MG63 (cell line): ENCODE measurements around the gene PRKCE. TPM values are rescaled to one million over a fixed set of nuclear protein-coding genes. Genes with fewer than 3 reads are reported as not detected.
A peak's percentile ranks its signal among the peaks of the same experiment; 100 is the strongest.
"Not testable (repeated sequence)": the region's sequence is repeated elsewhere in the genome, so short reads cannot be mapped to it uniquely, and the experiment has no call there.

Source experiments
- DNase-seq: peaks from one replicate; pipeline ENCODE4 v3.0.0-alpha.2; 2020
- H3K27me3 ChIP-seq: fragments of 250-450 bp; sonication (Bioruptor Pico); 2 replicates; pipeline ENCODE4 v1.5.1; 2020; ENCODE audit warnings: mild to moderate bottlenecking, moderate library complexity
- H3K36me3 ChIP-seq: fragments of 250-450 bp; sonication (Bioruptor Pico); 2 replicates; pipeline ENCODE4 v1.5.1; 2020; ENCODE audit warnings: mild to moderate bottlenecking, moderate library complexity
- H3K4me3 ChIP-seq: fragments of 250-450 bp; sonication (Bioruptor Pico); 2 replicates; pipeline ENCODE4 v1.5.1; 2020; ENCODE audit warnings: mild to moderate bottlenecking, moderate library complexity
- H3K9me3 ChIP-seq: fragments of 250-450 bp; sonication (Bioruptor Pico); 2 replicates; pipeline ENCODE4 v1.5.1; 2020; ENCODE audit warnings: mild to moderate bottlenecking, moderate library complexity
- total RNA-seq: library from RNA; depleted of rRNA; stranded (reverse); fragments of >200 nt; shearing (Covaris generic); gene quantifications from 2 replicates; pipeline ENCODE4 v1.2.3, GENCODE V29; 2014; ENCODE audit warnings: low replicate concordance

The PRKCE gene
- total RNA-seq, 1 experiment from 2014 or later, result 16.9 TPM

DNA sequence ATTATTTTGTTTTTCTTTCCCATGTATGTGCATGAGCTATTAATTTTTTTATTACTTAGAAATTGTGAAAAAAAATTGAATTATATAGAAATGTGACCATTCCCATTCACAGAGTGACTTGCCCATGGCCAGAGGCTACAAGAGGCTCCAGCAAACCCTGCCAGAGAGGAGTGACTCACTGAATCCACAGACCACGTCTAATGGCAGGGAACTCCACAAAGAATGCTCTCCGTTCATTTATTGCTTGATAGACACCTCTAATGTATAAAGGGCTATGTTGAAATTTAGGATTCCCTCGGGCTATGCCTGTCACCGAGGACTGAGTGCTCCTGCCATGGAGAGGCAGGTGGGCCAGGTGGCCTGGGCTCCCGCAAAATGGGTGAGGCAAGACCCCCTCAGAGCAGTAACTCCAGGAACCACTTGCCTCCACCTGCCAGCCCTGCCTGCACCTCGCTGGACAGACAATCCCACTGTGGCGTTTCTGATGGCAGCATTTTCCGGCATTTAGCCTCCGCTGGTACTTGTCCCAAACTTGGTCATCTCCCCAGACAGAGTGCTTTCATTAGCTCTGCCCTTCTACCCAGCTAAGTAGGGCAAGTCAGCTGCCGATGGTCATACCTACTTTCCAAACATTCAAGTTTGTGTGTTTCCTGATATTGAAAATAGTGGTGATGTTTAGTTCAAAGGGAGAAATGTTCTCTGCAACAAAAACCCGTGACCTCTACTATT lies 200.3 kb downstream of the PRKCE start:
- no peak overlapping the region for H3K4me3 ChIP-seq
- H3K27me3 ChIP-seq, result no peaks in the 10 kb centered on the region
- peak; percentile 82 for DNase-seq
- H3K9me3 ChIP-seq, result peaks cover 13% of the 10 kb centered on the region
- H3K36me3 ChIP-seq, result peaks cover 13% of the 10 kb centered on the region

DNA sequence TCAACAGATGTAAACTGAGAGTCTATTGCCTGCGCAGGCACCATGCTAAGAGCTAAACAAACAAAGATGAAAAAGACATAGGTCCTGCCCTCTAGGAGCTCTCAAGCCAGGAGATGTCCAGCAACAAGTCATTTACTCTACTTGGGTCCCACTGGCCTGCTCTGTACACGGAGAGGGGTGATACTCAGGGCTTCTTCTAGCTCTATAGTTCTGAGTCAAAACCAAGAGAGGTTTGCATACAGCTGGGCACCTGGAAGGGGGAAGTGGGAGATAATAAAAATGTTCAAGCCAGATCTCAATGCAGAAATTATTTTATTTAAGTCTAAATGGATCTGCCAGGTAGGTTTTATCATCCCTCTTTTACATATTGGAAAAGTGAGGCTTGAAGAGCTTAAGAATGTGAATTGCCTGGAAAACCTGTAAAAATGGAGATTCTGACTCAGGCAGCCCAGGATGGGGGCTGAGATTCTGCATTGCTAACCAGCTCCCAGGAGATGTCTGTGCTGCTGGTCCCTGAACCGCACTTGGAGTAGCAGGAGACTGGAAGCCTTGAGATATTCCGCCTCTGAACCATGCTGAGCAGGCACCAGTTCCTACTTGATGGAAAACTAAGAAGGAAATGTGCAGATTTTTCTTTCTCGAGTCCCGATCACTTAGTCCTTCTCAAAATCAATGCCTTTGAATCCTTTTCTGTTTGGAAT lies 201.1 kb downstream of the PRKCE start:
- Histone ChIP-seq H3K9me3 (peaks cover 13% of the 10 kb centered on the region), H3K27me3 (no peaks in the 10 kb centered on the region), H3K36me3 (peaks cover 13% of the 10 kb centered on the region), H3K4me3 (no peak overlapping the region)
- no peak for DNase-seq

DNA sequence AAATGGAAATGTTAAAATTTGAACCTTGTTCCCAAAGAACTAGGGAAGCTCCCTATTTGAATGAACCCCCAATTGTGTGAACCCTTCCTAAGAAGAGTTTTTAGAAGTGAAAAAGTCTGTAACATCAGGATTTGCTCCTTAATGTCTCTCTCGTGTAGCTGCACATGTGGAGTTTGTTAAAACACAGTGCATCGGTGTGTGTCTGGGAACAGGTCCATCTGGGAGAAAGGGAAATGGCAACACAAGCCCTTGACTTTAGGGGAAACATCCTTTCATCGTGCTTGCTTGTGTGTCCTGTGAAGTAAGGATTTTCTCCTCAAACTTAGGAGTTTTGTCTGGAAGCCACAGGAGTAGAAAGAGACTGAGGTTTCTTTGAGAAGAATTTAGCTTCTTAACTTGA lies 203.9 kb downstream of the PRKCE start:
- DNase-seq, result no peak
- Histone ChIP-seq H3K9me3 (peaks cover 7% of the 10 kb centered on the region), H3K4me3 (no peak overlapping the region), H3K36me3 (peaks cover 11% of the 10 kb centered on the region), H3K27me3 (no peaks in the 10 kb centered on the region)

DNA sequence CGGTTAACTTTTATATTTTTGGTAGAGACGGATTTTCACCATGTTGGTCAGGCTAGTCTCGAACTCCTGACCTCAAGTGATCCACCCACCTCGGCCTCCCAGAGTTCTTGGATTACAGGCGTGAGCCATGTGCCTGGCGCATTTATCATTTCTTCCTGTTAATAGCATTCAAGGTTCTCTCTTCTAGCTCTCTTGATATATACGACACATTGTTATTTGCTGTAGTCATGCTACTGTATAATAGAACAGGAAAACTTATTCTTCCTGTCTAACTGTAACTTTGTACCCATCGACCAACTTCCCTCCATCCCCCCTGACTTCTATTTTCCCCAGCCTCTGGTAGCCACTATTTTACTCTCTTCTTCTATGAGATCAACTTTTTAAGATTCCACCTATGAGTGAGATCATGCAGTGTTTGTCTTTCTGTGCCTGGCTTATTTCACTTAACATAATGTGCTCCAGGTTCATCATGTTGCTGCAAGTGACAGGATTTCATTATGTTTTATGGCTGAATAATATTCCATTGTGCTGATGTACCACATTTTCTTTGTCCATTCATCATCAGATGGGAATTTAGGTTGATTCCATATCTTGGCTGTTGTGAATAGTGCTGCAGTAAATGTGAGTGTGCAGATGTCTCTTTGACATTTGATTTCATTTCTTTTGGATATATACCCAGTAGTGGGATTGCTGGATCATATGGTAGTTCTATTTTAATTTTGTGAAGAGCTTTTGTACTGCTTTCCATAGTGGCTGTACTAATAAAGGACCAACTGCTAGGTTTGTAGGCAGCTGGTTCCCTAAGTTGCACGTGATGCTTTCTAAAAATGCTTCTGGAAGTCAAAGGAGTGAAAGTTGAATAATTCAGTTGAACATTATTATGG lies 205.2 kb downstream of the PRKCE start:
- no peak overlapping the region for H3K4me3 ChIP-seq
- H3K9me3 ChIP-seq, result no peaks in the 10 kb centered on the region; the same call in 1 of the 2 replicates
- peaks cover 5% of the 10 kb centered on the region; the same call in 1 of the 2 replicates for H3K36me3 ChIP-seq
- no peak for DNase-seq
- H3K27me3 ChIP-seq, result no peaks in the 10 kb centered on the region

DNA sequence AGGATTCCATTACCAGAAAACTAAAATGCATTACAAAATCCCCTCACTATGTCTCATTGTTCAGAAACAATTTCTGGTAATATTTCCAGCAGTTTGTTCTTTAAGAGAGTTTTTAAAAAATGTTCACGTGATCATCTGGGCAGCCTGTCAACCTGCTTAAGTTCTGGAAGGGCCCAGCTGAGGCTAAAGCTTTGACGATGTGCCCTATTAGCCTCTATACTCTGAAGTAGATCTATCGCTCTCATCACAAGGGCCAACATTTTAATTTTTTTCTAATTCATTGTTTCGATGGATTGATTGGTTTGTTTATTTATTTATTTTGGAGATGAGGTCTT lies 205.8 kb downstream of the PRKCE start:
- H3K27me3 ChIP-seq, result no peaks in the 10 kb centered on the region
- H3K9me3 ChIP-seq, result no peaks in the 10 kb centered on the region; the same call in 1 of the 2 replicates
- DNase-seq, result no peak
- peaks cover under 1% of the 10 kb centered on the region for H3K36me3 ChIP-seq
- H3K4me3 ChIP-seq, result no peak overlapping the region

DNA sequence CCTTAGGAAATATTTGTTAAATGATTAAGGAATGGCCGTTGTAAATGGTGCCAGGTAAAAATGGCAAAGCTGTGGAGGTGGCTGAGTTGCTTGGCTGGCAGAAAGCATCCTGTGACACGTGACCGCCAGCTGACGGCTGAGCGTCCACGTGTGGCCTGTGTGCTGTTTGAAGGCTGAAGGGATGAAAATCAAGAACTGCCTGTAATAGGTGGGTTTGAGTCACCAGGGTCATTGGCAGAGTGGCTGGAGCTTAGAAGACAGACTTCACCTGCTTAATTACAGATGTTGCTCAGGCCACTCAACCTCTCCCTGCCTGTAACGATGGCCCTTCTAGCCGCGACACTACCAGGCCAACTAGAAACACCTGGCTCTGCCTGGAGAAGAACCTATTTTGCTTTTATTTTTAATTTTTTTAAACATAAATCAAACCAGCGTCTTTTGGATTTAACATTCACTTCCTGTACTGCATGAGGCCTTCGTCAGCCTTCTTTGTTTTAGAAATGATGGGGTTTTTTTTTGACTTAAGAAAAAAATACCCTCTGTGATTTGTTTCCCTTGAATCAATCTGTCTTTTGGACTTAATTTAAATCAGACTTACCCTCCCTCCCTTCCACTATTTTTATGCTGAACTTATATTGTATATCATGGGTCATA lies 206.5 kb downstream of the PRKCE start:
- H3K36me3 ChIP-seq, result peaks cover 2% of the 10 kb centered on the region
- no peak for DNase-seq
- no peaks in the 10 kb centered on the region for H3K27me3 ChIP-seq
- no peak overlapping the region for H3K4me3 ChIP-seq
- H3K9me3 ChIP-seq, result no peaks in the 10 kb centered on the region; the same call in 1 of the 2 replicates

DNA sequence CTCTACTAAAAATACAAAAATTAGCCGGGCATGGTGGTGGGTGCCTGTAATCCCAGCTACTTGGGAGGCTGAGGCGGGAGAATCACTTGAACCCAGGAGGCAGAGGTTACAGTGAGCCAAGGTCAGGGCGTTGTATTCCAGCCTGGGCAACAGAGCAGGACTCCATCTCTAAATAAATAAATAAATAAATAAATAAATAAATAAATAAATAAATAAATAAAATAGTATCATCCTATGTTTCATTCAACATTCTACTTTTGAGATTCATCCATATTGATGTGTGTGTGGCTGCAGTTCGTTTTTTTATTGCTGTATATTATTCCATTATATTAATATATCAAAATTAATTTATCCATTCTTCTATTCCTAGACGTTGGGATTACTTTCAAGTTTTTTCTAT lies 207.4 kb downstream of the PRKCE start:
- H3K4me3 ChIP-seq, H3K36me3 ChIP-seq, H3K27me3 ChIP-seq, H3K9me3 ChIP-seq, DNase-seq: not testable (repeated sequence)

DNA sequence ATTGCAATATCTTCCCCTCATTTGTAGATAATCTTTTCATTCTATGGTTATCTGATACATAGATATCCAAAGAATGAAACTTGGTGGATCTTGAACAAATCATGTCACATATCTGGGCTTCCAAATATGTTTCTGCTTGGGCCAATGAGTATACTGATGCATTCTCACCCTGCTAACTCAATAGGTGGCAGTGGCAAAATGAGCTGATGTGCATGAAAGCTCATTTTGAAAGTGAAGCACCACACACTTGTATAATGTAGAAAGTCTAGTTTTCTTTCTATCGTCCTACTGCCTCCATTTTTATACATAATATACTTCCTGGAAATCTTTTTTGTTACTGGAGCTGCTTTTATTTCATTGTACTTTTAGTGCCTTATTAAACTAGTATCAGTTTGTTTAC lies 208.2 kb downstream of the PRKCE start:
- Histone ChIP-seq H3K9me3 (no peaks in the 10 kb centered on the region; the same call in 1 of the 2 replicates), H3K27me3 (no peaks in the 10 kb centered on the region), H3K4me3 (no peak overlapping the region), H3K36me3 (peaks cover 2% of the 10 kb centered on the region)
- DNase-seq, result no peak

DNA sequence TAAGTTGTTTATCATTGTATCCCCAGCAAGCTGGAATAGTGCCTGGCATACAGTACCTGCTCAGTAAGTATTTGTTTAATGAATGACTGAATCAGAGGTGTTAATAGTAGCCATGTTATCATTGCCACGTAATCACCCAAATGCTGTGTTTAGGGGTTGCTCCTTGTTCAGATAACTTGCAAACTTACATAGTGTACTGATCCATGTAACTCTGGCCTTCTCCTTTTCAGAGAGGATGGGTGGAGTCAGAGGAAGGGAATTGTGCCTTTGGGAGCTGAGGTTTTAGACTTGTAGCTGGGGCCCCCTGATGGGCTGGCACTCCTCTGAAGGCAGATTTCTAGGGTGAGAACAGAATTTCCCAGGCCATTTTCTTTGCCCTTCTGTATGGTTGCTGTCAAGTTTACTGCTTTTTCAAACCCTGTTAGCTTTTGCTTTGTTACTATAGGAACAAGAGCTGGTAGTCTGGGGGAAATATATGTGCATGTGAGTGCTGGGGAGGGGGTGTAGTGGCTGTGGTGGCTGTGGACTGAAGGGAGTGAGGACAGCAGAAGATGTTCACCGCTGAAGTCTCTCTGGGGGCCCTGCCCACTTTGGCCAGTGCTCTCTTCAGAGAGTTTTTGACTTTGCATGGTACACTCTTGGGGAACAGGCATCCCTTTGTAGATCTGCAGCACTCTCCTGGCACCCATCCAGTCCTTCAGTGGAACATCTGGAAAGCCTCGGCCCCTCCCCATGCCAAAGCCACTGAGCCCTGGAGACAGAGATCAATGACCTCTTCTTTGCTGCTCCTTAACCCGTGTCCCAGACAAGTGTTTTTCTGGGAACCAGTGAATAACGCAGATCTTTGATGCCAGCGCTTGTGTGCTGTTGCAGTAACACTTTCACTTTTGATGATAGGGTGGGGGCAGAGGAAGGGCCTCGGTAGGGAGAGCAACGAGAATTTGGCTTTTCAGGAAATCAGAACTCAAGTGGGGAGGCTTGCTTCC lies 209.0 kb downstream of the PRKCE start:
- Histone ChIP-seq H3K9me3 (no peaks in the 10 kb centered on the region; the same call in 1 of the 2 replicates), H3K27me3 (no peaks in the 10 kb centered on the region), H3K36me3 (peaks cover 2% of the 10 kb centered on the region), H3K4me3 (peak overlapping the region; percentile 32)
- DNase-seq, result peak; percentile 63

DNA sequence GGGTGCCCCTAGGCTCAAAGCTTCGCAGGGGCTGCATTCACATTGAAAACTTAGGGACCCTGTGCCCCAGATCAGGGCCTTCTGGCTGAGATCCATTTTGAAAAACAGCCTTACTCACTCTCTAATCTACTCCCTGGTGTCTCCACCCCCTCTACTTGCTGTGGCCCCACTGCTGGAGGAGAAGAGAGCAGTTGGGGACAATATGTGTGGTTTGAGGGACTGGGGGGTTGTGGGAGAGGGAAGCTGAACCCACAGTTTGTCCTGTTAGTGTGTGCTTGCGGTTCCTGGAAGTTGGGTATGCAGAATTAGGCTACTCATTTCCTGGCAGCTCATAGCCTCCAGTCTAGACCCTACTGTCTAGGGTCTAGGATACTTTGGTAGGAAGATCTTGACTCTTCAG lies 211.4 kb downstream of the PRKCE start:
- H3K9me3 ChIP-seq, result no peaks in the 10 kb centered on the region
- no peaks in the 10 kb centered on the region for H3K27me3 ChIP-seq
- peaks cover 2% of the 10 kb centered on the region; the same call in 1 of the 2 replicates for H3K36me3 ChIP-seq
- H3K4me3 ChIP-seq, result no peak overlapping the region
- DNase-seq, result no peak

DNA sequence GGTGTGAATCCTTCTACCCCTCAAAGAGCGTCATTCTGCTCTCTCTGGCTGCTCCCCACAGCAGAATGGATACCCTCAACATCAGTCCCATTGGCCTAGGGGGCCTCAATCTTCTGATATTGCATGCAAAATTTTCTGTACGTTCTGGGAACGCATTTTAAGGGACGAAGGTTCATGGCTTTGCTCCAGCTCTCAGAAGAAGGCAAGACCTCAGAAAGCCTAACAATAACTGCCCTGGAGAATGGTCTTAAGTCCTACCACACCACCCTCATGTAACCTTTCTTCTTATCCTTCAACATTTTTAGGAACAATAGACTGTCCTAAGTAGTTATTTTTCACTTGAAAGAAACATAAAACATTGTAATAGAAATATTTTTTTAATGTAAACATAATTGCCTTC lies 212.6 kb downstream of the PRKCE start:
- no peak for DNase-seq
- Histone ChIP-seq H3K4me3 (no peak overlapping the region), H3K9me3 (no peaks in the 10 kb centered on the region), H3K27me3 (no peaks in the 10 kb centered on the region), H3K36me3 (peaks cover 2% of the 10 kb centered on the region; the same call in 1 of the 2 replicates)

DNA sequence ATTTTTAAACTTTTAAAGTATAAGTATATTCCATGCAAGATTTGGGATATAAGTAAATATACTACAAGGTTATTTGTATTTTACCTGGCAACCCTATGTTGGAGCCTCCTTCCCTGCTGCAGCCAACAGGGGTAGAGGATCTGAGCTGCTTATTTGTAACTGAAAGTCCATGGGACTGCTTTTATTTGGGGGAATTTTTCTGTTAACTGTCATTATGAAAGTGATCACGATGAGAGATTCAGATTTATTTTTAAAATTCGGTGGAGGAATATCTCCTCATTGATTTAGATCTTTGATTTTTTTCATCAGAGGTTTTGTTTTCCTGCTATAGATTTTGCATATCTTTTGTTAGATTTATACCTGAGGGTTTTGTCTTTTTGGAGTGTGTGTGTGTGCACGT lies 215.9 kb downstream of the PRKCE start:
- no peaks in the 10 kb centered on the region for H3K27me3 ChIP-seq
- H3K9me3 ChIP-seq, result no peaks in the 10 kb centered on the region; the same call in 1 of the 2 replicates
- H3K4me3 ChIP-seq, result no peak overlapping the region
- no peak for DNase-seq
- peaks cover 1% of the 10 kb centered on the region; the same call in 1 of the 2 replicates for H3K36me3 ChIP-seq

DNA sequence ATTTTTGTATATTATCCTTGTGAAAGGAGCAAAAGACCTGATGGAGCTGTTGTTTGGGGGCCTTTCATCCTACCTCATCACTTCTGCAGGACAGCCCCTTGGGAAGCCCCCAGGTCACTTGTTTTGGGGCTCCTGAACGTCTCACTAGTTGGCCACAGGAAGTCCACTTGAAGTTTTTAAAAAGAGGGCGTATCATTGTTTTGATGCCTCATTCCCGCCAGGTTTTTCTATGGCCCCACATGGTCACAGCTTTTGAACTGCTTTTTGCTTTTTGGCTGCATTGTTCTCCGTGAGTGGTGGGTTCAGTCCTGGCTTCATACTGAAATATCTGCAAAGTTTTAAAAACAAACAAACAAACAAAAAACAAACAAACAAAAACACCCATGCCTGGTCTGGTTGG lies 216.3 kb downstream of the PRKCE start:
- H3K9me3 ChIP-seq, result peaks cover 3% of the 10 kb centered on the region
- DNase-seq, result no peak

DNA sequence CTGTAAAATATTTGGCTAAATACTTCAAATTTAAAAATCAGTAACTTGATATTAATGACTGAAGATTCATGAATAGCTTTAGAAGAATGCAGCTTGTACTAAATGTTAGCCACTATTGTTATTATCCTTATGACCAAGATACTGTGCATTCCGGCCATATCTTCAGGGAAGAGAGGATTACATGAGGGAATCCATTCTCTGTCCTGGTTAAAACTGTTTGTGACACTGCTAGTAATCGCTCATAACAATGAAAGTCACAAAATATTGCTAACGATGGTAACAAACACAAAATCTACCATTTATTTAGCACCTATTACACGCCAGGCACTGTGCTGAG lies 217.7 kb downstream of the PRKCE start:
- no peaks in the 10 kb centered on the region; the same call in 1 of the 2 replicates for H3K36me3 ChIP-seq
- no peak overlapping the region for H3K4me3 ChIP-seq
- H3K27me3 ChIP-seq, result no peaks in the 10 kb centered on the region
- H3K9me3 ChIP-seq, result peaks cover 6% of the 10 kb centered on the region
- no peak for DNase-seq

More for the DNA sequence above, 216.3 kb downstream of the PRKCE start:
- Histone ChIP-seq H3K27me3 (no peaks in the 10 kb centered on the region), H3K4me3 (no peak overlapping the region), H3K36me3 (no peaks in the 10 kb centered on the region)

DNA sequence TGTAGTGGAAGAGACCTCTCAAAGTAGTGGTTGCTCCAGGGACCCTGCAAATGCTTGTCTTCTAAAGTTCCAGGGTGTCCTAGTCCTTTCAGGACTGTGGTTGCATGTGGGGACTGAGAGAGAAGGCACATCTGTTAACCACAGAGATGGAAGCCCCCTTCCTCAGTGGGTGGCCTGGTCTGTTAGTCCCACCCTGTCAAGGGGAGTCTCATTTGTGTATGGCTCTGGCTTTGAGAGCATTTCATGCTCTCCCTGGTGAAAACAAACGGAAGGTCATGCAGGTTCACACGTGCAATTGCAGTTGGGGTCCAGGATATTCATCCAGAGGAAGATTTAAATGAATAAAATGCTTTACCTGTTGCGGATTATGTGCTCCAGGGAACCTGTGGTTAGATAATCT lies 219.6 kb downstream of the PRKCE start:
- Histone ChIP-seq H3K9me3 (peaks cover 12% of the 10 kb centered on the region), H3K27me3 (no peaks in the 10 kb centered on the region), H3K36me3 (peaks cover 3% of the 10 kb centered on the region), H3K4me3 (no peak overlapping the region)
- DNase-seq, result no peak

DNA sequence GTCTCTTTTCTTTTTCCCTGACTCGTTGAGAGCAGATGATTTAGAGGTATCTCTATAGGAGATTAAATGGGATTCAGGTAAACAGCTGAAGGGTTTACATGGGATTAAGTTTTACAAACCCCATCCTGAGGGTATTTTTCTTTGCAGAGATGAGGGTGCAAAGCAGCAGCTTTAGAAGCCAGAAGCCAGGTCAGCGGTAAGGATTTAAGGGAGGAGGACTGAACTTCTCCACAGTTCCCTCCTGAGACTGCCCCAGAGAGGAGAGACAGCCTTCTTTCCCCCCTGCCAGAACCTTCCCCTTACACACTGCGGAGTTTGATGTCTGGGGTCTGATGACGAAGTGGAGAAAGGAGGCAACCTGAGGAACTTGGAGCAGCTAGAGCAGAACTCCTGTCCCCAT lies 220.1 kb downstream of the PRKCE start:
- Histone ChIP-seq H3K27me3 (no peaks in the 10 kb centered on the region), H3K36me3 (peaks cover 3% of the 10 kb centered on the region), H3K9me3 (peaks cover 17% of the 10 kb centered on the region), H3K4me3 (no peak overlapping the region)
- no peak for DNase-seq
